Liver (tissue), 2 donors: ENCODE results near the gene LMX1B.

Experiments used
- CTCF ChIP-seq: fragments of 150-350 bp; IDR thresholded peaks from 2 replicates; pipeline ENCODE4 v1.5.1; 2017; ENCODE audit warnings: improper control_type of control experiment, low read depth, low read length; ENCODE audit not compliant: missing input control
- FOXA1 ChIP-seq: IDR thresholded peaks from 2 replicates; pipeline ENCODE4 v1.6.1; 2016; ENCODE audit warnings: antibody characterized with exemption
- MAX ChIP-seq: IDR thresholded peaks from 2 replicates; pipeline ENCODE4 v1.6.1; 2016; ENCODE audit warnings: antibody characterized with exemption
- YY1 ChIP-seq: IDR thresholded peaks from 2 replicates; pipeline ENCODE4 v1.6.1; 2016; ENCODE audit warnings: antibody characterized with exemption, mild to moderate bottlenecking
- donor health status: healthy.

- no peak for TF ChIP-seq CTCF
- no peak for TF ChIP-seq YY1
- no peak for TF ChIP-seq MAX
- TF ChIP-seq FOXA1: no peak
Measured at GRCh38 chr9:126707083-126707482, 93.4 kb downstream of the LMX1B start.
